ENCODE results near the gene PTPRA.

Gene PTPRA

DNA sequence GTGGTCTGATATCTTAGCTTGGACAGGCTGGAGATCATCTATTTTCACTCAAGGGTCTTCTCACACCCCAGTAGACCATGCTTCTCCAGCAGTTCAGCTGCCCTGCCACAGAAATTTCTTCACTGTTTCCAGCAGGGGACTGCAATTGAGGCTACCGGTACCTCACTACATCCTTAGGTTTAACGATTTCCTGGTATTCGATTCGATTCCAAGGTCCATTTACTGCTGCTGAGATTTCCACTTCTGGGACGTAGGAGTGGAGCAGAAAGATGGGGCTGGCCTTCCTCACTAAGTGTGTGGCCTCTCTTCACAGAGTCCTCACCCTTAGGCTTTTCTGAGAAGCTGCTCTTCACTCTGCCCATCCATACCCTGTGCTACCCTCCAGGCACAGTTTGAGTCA is 26.6 kb upstream of the PTPRA start:
- Histone ChIP-seq H3K27ac (no peak overlapping the region), H3K4me3 (no peak overlapping the region)

DNA sequence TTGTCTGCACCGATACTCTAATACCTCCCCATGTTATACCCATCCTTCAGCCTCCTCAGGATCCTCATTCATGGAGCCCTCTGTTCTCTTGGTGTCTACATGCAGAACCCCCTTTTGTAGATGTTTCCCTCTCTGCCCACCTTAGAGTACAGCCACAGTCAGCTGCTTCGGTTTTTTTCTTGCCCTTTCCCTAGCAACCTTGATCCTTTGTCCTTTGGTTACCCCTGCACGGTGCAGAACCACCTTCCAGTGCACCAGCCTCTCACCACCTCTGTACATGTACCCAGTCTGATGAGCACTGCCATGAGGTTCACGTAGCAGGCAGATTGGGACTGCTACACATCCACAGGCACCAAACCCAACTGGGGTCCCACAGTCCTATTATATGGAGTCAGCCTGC is 25.5 kb upstream of the PTPRA start:
- H3K4me3 ChIP-seq: no peak overlapping the region

DNA sequence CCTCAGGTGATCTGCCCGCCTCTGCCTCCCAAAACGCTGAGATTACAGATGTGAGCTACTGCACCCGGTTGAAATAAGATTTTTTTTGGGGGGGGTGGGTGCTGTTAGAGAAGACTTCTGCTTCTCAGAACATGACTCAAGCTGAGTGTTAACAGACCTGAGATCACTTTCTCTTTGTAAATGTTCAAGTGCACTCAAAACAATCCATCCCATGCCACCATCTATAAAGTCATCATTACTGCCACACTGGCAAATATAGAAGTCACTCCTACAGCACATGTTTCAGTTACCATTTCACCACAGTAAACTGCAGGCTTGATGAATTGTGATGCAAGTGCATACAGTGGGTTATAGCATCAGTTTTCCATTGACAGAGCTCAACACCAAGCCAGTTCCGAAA is 23.8 kb upstream of the PTPRA start:
- Histone ChIP-seq H3K4me3 (no peak overlapping the region), H3K27ac (no peak overlapping the region)

More for the DNA sequence above, 25.5 kb upstream of the PTPRA start:
- H3K27ac ChIP-seq: no peak overlapping the region

DNA sequence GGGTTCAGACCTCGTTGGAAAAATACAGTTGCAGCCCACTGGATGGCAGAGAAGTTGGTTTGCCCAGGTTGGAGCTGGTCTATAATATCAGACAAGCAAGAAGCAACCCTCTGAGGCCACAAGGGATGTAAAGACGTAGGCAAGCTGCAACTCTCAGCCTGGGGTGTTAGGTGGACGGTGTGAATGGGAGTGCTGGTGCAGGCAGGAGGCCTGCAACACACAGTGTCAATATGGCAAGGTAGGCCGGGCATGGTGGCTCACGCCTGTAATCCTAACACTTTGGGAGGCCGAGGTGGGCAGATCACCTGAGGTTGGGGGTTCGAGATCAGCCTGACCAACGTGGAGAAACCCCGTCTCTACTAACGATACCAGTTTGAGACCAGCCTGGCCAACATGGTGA is 22.2 kb upstream of the PTPRA start:
- Histone ChIP-seq H3K4me3 (no peak overlapping the region), H3K27ac (no peak overlapping the region)

DNA sequence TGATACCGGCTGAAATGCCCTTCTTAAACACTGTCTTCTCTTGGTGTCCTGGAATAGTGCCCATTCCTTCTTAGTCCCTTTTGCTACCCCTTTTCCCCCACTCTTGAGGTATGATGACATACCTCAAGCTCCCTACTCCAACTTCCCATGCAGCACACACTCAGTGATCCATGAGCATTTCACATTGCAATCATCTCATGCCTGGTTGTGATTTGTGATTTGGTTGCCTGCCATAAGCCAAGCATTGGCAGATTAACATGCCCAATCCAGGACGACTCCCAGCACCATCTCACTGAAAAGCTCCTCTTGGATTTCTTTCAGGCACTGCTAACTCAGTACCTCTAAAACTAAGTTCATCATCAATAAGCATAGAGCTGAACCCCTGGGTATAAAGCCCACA is 14.7 kb upstream of the PTPRA start:
- no peak overlapping the region for H3K27ac ChIP-seq
- no peak overlapping the region for H3K4me3 ChIP-seq

DNA sequence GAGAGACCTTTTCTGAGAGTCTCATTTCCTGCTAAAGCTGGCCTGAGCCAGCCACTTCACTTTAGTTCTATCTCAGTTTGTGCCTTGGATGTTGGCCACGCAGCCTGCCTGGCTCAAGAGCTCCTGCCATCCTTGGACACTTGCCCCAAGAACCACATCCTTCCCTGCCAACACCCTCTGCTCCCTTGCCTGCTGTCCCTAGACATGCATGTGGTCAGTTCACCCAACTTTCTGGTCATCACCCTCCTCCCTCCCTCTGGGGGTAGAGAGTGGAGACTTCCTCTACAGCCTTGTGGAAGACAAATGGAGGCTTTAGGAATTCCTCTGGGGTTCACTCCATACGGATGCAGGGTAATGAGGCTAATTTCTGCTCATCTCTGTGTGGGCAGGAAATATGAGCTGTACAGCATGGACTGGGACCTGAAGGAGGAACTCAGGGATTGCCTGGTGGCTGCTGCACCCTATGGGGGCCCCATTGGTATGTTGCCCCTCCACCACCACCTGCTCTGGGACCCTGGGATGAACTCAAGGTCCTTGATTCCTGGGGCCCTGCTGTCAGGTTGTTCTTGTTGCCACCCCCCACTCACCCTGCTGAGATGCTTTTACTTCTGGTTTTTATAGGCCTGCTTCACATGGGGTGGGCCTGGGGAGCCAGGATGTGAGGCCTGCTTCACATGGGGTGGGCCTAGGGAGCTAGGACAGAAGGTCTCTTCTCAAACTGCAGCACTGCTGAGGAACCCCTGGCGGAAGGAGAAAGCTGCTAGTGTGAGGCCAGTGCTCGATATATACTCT is 13.8 kb upstream of the PTPRA start:
- no peak overlapping the region for H3K4me3 ChIP-seq

DNA sequence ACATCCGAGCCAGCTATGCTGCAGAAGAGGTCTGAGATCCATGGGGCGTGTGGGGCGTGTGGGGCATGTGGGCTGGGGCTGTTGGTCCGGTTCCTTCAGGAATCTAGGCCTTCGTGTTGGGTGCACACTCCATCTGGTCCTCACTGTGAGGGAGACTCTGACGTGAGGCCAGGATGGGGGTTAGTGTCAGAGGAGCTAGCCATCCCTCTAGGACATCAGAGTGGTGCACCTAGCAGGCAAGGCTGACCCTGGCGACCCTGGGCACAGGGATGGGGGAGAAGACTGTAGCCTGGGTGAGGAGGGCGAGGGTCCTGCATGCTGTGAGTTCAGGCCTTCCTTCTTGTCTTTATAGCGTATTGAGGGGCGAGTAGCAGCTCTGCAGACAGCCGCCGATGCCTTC is 8.7 kb upstream of the PTPRA start:
- Histone ChIP-seq H3K27ac (no peak overlapping the region), H3K4me3 (no peak overlapping the region)

More for the DNA sequence above, 13.8 kb upstream of the PTPRA start:
- no peak overlapping the region for H3K27ac ChIP-seq

DNA sequence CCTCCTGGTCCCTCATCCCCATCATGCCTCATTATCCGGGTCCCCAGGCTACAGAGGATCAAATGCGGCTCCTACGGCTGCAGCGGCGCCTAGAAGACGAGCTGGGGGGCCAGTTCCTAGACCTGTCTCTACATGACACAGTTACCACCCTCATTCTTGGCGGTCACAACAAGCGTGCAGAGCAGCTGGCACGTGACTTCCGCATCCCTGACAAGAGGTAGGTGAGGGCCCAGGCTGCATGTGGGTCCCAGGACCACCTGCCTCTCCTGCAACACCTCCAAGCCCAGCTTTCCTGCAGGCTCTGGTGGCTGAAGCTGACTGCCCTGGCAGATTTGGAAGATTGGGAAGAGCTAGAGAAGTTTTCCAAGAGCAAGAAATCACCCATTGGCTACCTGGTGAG is 8.2 kb upstream of the PTPRA start:
- H3K27ac ChIP-seq: peak overlapping the region in 1 of 21 experiments; percentile 23

DNA sequence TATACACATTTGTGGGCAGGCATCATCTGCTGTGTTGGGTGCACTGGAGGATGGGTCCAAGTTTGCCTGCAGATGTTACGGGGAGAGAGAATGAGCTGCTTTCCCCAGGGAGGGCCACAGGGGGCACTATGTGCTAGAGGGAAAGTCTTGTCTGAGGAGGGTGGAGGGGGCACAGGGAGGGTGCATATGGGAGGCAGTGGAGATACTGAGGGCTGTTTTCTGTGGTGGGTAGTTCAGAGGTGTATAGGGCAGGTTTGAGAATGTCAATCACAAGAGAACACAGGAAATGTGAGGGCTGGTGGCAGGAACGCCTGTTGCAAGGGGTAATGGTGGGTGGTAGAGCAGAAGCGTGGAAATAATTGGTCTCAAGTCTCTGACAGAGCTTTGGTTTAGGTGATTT is 7.7 kb upstream of the PTPRA start:
- Histone ChIP-seq H3K4me3 (no peak overlapping the region), H3K27ac (no peak overlapping the region)

More for the DNA sequence above, 8.2 kb upstream of the PTPRA start:
- no peak overlapping the region for H3K4me3 ChIP-seq

DNA sequence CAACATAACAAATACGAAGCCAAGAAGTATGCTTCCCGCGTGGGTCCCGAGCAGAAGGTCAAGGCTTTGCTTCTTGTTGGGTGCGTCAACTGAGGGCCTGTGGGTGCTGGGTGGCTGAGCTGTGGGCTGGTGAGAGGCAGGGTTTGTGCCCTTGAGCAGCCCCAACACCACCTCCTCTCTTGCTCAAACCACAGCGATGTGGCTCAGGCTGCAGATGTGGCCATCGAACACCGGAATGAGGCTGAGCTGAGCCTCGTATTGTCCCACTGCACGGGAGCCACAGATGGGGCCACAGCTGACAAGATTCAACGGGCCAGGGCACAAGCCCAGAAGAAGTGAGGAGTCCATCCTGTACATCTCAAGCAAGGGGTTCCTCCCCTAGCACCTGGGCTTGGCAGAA is 7.0 kb upstream of the PTPRA start:
- no peak overlapping the region for H3K4me3 ChIP-seq
- H3K27ac ChIP-seq: no peak overlapping the region

DNA sequence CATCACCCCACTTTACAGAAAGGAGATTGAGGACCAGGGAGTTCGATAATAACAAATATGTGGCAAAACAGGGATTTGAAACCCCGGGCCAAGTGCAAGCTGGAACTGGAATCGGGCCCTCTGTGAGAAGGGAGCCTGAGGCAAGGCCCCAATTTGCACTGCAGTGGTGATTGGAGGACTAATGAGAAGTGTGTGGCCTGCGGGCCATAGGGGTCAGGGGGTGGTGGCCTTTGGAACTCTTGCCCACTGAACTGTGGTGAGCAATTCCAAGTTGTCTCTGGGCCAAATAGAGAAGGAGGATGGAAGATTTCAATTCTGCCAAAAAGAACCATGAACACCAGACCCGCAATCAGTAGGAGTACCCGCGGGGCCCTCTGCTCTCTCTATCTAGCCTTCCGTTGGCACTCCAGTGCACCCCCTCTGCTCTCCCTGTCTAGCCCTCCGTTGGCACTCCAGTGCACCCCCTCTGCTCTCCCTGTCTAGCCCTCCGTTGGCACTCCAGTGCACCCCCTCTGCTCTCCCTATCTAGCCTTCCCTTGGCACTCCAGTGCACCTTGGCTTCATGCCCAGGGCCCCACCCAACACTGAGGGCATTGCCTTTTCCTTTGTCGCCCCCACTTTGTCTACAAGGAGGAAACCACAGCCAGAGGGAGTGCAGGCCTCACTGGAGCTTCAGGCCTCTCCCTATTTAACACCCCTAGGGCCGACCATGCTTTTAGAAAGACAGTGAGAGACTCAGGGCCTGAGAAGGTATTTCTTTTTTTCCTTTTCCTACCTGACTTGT is 6.0 kb upstream of the PTPRA start:
- no peak overlapping the region for H3K27ac ChIP-seq
- no peak overlapping the region for H3K4me3 ChIP-seq

DNA sequence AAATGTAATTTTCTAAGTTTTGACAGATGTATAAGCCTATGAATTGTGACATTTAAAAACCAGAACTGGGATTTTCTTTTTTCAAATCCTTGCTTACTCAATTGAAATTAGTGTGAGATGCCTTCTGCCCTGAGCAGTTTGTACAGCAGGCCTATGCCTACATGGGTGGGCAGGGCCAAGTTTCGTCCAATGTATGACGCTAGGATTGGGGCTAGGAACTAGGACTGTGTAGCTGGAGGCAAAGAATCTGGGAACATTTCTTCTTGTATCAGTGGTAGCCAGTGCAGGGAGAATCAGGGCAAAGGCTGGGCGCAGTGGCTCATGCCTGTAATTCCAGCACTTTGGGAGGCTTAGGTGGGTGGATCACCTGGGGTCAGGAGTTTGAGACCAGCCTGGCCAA is 3.9 kb upstream of the PTPRA start:
- no peak overlapping the region for H3K4me3 ChIP-seq
- peak overlapping the region in 2 of 21 experiments; percentile 15 to 55 for H3K27ac ChIP-seq

DNA sequence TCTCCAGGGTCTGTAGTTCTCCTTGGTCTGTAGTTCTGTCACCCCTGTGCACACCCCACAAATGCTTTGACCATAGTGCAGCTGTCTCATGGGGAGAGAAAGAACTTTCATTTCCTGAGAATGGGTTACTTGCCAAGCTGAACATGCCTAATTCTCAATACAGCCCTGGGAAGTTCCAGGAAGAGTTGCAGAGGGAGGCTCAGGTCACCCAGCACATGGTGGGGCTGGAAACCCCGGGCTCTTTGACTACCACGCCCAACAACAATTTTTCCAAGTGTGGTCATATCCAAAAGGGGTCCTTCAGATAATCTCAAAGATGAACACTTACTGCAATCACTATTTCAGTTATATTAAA is 2.2 kb upstream of the PTPRA start:
- Histone ChIP-seq H3K4me3 (no peak overlapping the region), H3K27ac (peak overlapping the region in 12 of 21 experiments; percentile 0 to 96 (median 54))

DNA sequence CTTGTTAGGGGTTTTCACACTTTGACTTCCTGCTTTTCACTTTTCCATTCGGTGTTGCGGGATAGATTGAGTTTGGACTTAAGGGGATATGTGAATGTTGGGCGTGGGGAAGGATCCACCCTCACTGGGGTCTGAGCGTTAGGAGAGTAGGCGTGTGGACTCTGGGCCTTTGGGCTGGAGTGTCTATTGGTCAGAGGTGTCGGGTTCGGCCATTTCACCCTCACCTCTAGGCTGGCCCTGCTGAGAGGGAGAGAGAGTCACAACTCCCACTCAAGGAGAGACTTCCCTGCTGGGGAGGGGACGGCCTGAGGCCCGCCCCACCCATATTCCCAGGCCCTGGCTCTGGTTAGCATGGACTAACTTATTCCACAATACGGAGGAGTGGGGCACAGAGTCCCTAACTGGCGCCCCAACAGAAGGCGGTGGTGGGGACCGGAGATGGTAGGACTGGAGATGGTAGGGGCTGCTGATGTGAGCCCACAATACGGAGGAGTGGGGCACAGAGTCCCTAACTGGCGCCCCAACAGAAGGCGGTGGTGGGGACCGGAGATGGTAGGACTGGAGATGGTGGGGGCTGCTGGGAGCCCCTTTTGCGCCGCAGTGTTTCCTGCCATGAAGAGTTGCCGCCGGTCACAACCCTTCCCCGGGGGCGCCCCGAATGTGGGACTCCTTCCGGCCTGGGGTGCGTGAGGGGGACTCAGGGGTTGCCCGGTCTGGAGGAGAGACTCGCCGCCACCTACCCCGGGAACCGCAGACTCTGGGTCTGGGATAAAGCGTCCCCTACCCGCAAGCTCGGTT is 1.4 kb upstream of the PTPRA start:
- Histone ChIP-seq H3K27ac (peak overlapping the region in 16 of 21 experiments; percentile 2 to 96 (median 86)), H3K4me3 (peak overlapping the region; percentile 74 to 98 (median 85))

DNA sequence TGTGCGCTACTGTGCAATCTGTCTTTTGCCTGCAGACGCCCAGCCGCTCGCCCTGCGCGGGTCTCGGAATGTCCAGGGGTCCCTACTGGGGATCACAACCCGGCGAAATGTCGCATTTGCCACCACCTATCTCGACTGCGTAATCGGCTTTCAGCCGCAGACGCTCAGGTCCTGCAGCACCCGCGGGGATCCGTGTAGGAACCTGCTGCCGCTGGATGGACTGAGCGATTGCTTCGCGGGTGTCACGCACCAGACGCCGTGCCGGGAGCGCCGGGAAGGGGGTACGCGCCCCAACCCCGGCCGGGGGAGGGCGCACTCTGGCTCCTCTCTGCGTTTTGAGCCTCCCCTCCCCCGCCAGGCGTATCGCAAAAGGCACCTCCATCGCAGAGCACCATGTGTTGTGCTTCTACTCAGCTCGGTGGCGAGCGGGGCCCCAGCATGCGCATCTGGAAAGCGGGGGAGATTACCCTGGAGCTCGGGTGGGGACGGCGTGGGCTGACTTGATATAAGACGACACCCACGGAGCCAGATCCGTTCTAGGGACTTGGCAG is 747 bp upstream of the PTPRA start:
- Histone ChIP-seq H3K4me3 (peak overlapping the region; percentile 74 to 98 (median 85)), H3K27ac (peak overlapping the region in 18 of 21 experiments; percentile 2 to 96 (median 88))

DNA sequence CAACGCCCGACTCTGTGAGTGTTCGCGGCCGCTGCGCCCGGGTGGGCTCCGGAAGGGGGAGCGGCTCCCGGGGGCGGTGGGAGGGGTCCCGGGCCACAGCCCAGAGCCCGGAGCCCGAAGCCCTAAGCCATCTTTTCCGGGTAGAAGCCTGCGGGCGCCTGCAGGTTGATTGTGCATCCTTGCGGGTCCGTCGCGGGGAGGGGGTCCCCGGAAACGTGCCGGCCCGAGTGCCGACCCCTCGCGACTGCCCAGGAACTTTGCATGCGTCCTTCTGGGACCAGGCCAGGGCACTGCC is 413 bp downstream of the PTPRA start:
- peak overlapping the region; percentile 63 to 96 (median 89) for H3K27ac ChIP-seq
- H3K4me3 ChIP-seq: peak overlapping the region; percentile 74 to 98 (median 85)

DNA sequence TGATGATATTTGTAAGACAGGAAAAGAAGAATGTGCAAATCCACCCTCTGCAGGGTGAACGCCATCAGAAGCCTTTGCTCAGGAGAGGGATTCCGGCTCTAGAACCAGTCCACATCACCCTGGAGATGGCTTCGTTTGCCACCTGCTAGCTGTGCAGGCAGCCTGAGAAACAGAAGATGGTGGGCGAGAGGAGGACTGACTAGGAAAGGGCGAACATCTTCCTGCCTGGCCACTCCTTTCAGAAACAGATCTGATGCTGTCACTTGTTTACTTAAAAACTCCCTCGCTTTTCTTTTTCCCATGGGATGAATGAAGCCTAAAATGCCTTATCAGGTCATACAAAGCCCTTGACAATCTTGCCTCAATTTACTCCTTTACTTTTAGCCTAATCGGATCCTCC is 1.2 kb downstream of the PTPRA start:
- peak overlapping the region in 5 of 21 experiments; percentile 8 to 96 (median 90) for H3K27ac ChIP-seq
- peak overlapping the region; percentile 74 to 98 (median 85) for H3K4me3 ChIP-seq

DNA sequence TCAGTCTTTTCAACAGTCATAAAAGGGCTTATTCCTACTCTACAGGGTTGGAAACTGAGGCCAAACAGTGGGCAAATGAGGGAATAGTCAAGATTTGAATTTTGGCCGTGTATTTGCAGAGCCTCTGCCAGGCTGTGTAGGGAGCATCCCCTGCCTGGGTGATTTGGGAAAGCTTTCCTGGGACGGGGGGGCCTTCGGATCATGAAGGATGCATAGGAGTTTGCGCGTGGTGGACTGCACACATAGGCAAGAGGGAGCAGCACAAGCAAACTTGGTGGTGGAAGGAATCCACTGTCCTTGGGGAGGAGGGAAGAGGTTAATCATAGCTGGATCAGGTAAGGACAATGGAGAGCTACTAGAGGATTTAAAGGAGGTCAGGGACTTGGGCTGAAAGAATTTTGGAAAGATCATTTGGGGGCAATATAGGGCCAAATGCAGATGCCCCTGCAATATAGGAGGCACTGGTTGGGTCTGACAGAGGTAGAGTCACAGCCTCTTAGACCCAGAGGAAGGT is 2.5 kb downstream of the PTPRA start:
- no peak overlapping the region for H3K4me3 ChIP-seq
- H3K27ac ChIP-seq: no peak overlapping the region

DNA sequence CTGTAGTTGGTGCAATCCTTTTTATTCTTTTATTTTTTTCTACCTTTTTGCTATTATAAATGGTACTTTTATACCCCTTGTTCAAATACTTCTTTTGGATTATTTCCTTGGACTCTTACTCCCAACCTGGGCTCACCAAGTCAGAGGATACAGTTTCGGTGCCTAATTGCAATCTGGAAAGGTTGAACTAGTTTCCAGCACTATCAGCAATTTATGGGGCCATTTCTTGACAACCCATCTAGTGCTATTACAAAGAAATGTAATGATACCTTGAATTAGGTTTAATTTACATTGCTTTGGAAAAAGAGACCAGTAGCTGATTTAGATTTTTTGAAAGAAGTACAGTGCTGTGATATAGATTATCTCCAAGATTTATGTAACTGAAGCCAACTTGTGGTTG is 5.2 kb downstream of the PTPRA start:
- H3K4me3 ChIP-seq: no peak overlapping the region
- peak overlapping the region in 1 of 21 experiments; percentile 27 for H3K27ac ChIP-seq

DNA sequence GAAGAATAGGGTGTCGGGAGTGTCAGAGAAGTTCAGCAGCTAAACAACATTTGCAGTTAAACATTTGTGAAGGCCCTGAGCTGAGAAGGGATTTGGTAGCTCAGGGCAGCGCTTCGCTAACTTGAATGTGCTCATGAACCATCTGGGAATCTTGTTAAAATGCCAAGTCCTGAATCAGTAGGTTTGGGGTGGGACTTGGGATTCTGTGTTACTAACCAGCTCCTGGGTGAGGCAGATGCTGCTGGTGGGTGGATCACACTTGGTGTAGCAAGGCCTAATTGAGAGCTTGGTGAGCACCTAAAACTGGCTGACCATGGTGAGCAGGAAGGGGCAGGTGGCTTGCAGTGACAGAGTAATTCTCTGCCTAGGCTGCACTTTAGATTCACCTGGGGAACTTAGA is 5.9 kb downstream of the PTPRA start:
- Histone ChIP-seq H3K27ac (peak overlapping the region in 2 of 21 experiments; percentile 25 to 27), H3K4me3 (no peak overlapping the region)
